OCI-LY1 (cell line): Measurements from ENCODE around the gene EXOSC2.

Experiments used
- H2AFZ ChIP-seq: fragments of 200-600 bp; sonication (generic), shearing (Covaris generic); 2 replicates; pipeline ENCODE4 v1.6.0; 2014; ENCODE audit warnings: antibody characterized with exemption, mild to moderate bottlenecking, low read length
- H3F3A ChIP-seq: fragments of 200-600 bp; sonication (generic), shearing (Covaris generic); 2 replicates; pipeline ENCODE4 v1.6.0; 2014; ENCODE audit warnings: mild to moderate bottlenecking, antibody characterized with exemption, low read length, moderate library complexity; ENCODE audit not compliant: insufficient read depth
- H3K27ac ChIP-seq: fragments of 200-600 bp; sonication (generic); 2 replicates; pipeline ENCODE4 v1.5.1; 2014; ENCODE audit warnings: low read length, mixed run types, mild to moderate bottlenecking, low read depth; ENCODE audit not compliant: poor library complexity, severe bottlenecking
- H3K27me3 ChIP-seq: fragments of 200-600 bp; sonication (generic); 2 replicates; pipeline ENCODE4 v1.6.0; 2014; ENCODE audit warnings: antibody characterized with exemption, mild to moderate bottlenecking, low read length, moderate library complexity; ENCODE audit not compliant: insufficient read depth
- H3K36me3 ChIP-seq: fragments of 200-600 bp; sonication (generic); 2 replicates; pipeline ENCODE4 v1.6.1; 2014; ENCODE audit warnings: mild to moderate bottlenecking, antibody characterized with exemption, low read length, moderate library complexity, mixed read lengths; ENCODE audit not compliant: insufficient read depth
- H3K4me1 ChIP-seq: fragments of 200-600 bp; sonication (generic); 2 replicates; pipeline ENCODE4 v1.5.1; 2014; ENCODE audit warnings: mild to moderate bottlenecking, low read length, moderate library complexity; ENCODE audit not compliant: insufficient read depth, severe bottlenecking
- H3K4me2 ChIP-seq: fragments of 200-600 bp; sonication (generic), shearing (Covaris generic); 2 replicates; pipeline ENCODE4 v1.6.1; 2014; ENCODE audit warnings: low read length
- H3K4me3 ChIP-seq: fragments of 200-600 bp; sonication (generic); 2 replicates; pipeline ENCODE4 v1.5.1; 2014; ENCODE audit warnings: low read length, low read depth, mild to moderate bottlenecking, mixed read lengths; ENCODE audit not compliant: poor library complexity, severe bottlenecking
- H3K79me2 ChIP-seq: fragments of 200-600 bp; shearing (Covaris generic); 2 replicates; pipeline ENCODE4 v1.6.1; 2016; ENCODE audit warnings: mixed run types, low read length, mixed read lengths; ENCODE audit not compliant: insufficient read depth
- H3K9ac ChIP-seq: fragments of 200-600 bp; sonication (generic), shearing (Covaris generic); 2 replicates; pipeline ENCODE4 v1.6.1; 2014; ENCODE audit warnings: mild to moderate bottlenecking, low read length, mixed read lengths
- H3K9me2 ChIP-seq: fragments of 200-600 bp; sonication (generic), shearing (Covaris generic); 2 replicates; pipeline ENCODE4 v1.6.1; 2014; ENCODE audit warnings: low read depth, mild to moderate bottlenecking, low read length, mixed read lengths
- H3K9me3 ChIP-seq: fragments of 200-600 bp; shearing (Covaris generic); 2 replicates; pipeline ENCODE4 v1.6.1; 2014; ENCODE audit warnings: low read length, mixed read lengths
- H4K20me1 ChIP-seq: fragments of 200-600 bp; sonication (generic), shearing (Covaris generic); 2 replicates; pipeline ENCODE4 v1.6.0; 2016; ENCODE audit warnings: mild to moderate bottlenecking, low read length; ENCODE audit not compliant: insufficient read depth
- CTCF ChIP-seq: fragments of 200-600 bp; sonication (generic), shearing (Covaris generic); IDR thresholded peaks from 2 replicates; pipeline ENCODE4 v1.5.1; 2017; ENCODE audit warnings: mild to moderate bottlenecking, antibody characterized with exemption, low read length, moderate library complexity, mixed read lengths
- EZH2 ChIP-seq: fragments of 200-600 bp; sonication (generic), shearing (Covaris generic); IDR thresholded peaks from 2 replicates; pipeline ENCODE4 v1.8.0; 2017; ENCODE audit warnings: borderline replicate concordance, mixed run types, mild to moderate bottlenecking, antibody characterized with exemption, low read length, moderate library complexity, mixed read lengths

The EXOSC2 gene

GRCh38 chr9:130677252-130677651 lies 16.3 kb upstream of the EXOSC2 start:
- H3K4me2 ChIP-seq: no peak overlapping the region
- H4K20me1 ChIP-seq: no peaks in the 10 kb centered on the region
- H3K36me3 ChIP-seq: no peaks in the 10 kb centered on the region
- no peak overlapping the region for H3K9ac ChIP-seq
- H3K4me1 ChIP-seq: peaks cover 10% of the 10 kb centered on the region
- no peak for TF ChIP-seq EZH2
- no peak for TF ChIP-seq CTCF
- no peaks in the 10 kb centered on the region for H3K79me2 ChIP-seq
- H3K9me2 ChIP-seq: no peaks in the 10 kb centered on the region
- no peaks in the 10 kb centered on the region for H3F3A ChIP-seq
- H3K9me3 ChIP-seq: no peaks in the 10 kb centered on the region
- no peak overlapping the region for H2AFZ ChIP-seq
- no peak overlapping the region for H3K27ac ChIP-seq
- no peak overlapping the region for H3K4me3 ChIP-seq
- H3K27me3 ChIP-seq: no peaks in the 10 kb centered on the region

- H3K27me3 ChIP-seq: peaks cover 6% of the 10 kb centered on the region; the same call in 1 of the 2 replicates
- peaks cover 13% of the 10 kb centered on the region for H3K4me1 ChIP-seq
- H3K27ac ChIP-seq: no peak overlapping the region
- peak overlapping the region; percentile 97 for H3K4me2 ChIP-seq
- no peaks in the 10 kb centered on the region for H3K9me2 ChIP-seq
- H4K20me1 ChIP-seq: no peaks in the 10 kb centered on the region
- H3F3A ChIP-seq: no peaks in the 10 kb centered on the region
- TF ChIP-seq CTCF: no peak
- no peak for TF ChIP-seq EZH2
- H3K79me2 ChIP-seq: no peaks in the 10 kb centered on the region
- 0 out of 2 replicates have a peak, but pooled peaks cover 2% of the 10 kb centered on the region for H3K9me3 ChIP-seq
- H3K4me3 ChIP-seq: peak overlapping the region; percentile 76
- H3K36me3 ChIP-seq: no peaks in the 10 kb centered on the region
- peak overlapping the region; percentile 70 for H3K9ac ChIP-seq
- no peak overlapping the region for H2AFZ ChIP-seq
Observed at GRCh38 chr9:130680836-130681768, 12.5 kb upstream of the EXOSC2 start.

GRCh38 chr9:130681769-130682420 lies 11.7 kb upstream of the EXOSC2 start:
- H3F3A ChIP-seq: no peaks in the 10 kb centered on the region
- H3K9me3 ChIP-seq: 0 out of 2 replicates have a peak, but pooled peaks cover 2% of the 10 kb centered on the region
- no peaks in the 10 kb centered on the region for H3K9me2 ChIP-seq
- no peak for TF ChIP-seq CTCF
- no peak for TF ChIP-seq EZH2
- H3K27me3 ChIP-seq: peaks cover 6% of the 10 kb centered on the region; the same call in 1 of the 2 replicates
- H3K4me2 ChIP-seq: peak overlapping the region; percentile 97
- peaks cover 13% of the 10 kb centered on the region for H3K4me1 ChIP-seq
- H2AFZ ChIP-seq: no peak overlapping the region; the same call in 1 of the 2 replicates
- peak overlapping the region; percentile 76 for H3K4me3 ChIP-seq
- no peaks in the 10 kb centered on the region for H3K79me2 ChIP-seq
- H3K27ac ChIP-seq: no peak overlapping the region
- H3K9ac ChIP-seq: peak overlapping the region; percentile 70
- no peaks in the 10 kb centered on the region for H3K36me3 ChIP-seq
- no peaks in the 10 kb centered on the region for H4K20me1 ChIP-seq
